ENCODE results near the gene TMEM115.

TMEM115 gene, protein sequence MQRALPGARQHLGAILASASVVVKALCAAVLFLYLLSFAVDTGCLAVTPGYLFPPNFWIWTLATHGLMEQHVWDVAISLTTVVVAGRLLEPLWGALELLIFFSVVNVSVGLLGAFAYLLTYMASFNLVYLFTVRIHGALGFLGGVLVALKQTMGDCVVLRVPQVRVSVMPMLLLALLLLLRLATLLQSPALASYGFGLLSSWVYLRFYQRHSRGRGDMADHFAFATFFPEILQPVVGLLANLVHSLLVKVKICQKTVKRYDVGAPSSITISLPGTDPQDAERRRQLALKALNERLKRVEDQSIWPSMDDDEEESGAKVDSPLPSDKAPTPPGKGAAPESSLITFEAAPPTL

DNA sequence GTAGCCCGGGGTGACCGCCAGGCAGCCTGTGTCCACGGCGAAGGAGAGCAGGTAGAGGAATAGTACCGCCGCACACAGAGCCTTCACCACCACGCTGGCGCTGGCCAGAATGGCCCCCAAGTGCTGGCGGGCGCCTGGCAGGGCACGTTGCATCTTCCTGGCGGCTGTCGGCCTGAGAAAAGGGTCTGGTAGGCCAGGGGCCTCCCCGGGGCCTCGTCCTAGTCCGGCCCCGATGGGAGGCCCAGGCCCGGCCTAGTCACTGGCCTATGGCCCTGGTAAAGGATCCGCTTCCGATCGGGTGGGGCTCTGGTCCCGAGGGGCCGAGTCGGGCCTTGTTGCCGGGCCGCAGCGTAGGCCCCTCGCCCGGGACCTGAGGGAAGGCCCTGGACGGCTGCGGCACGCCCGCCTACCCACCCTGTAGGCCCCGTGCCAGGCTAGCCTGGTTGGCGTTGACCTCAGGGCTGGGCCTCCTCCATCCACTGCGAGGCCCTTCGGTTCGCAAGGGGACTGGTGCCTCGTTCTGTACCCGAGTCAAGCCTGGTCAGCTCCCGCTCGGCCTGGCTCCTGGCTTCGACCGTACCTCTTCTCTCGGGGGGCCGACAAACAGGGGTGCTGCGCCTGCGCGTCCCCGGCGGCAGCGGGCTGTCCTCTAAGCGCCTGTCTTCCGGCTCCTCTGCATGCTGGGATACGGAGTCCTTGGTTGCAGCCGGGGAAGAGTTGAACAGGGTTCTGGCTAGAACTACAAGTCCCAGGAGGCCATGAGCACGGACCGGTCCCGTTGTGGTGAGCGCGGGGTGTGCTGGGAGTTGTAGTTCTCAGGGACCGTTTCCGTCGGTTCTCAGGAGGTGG is at the start of gene TMEM115:
TMEM115 (minus strand) TSS at position 611 of the 849 bp plus-strand sequence; CDS start at position 153, 458 bp downstream.
- peak; percentile 85 to 90 for DNase-seq (ENCODE audit: low read depth in 2 of 2)

DNA sequence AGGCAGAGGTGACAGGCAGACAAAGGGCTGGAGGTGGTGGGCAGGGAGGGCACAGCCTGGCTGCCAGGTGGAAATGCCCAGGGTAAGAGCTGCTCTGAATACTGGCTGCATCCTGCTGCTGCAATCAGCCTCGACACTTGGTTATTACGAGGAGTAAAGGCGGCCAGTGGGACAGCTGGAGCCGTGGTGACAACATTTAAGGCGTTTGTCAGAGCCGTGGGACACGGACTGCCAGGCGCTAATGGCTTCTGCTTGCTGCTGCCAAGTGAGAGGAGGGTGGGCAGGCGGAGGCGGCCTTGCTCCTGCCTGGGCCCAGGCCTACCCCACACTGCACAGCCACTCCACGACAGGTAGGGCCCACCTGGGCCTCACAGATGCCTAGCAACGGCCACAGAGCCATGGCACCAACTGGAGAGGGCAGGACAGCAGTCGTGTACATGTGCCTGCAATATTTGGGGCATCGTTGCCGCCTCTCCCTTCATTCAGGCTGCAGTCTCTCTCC is 49.2 kb upstream of the TMEM115 start:
- DNase-seq (ENCODE audit: low read depth in 2 of 2), result no peak

DNA sequence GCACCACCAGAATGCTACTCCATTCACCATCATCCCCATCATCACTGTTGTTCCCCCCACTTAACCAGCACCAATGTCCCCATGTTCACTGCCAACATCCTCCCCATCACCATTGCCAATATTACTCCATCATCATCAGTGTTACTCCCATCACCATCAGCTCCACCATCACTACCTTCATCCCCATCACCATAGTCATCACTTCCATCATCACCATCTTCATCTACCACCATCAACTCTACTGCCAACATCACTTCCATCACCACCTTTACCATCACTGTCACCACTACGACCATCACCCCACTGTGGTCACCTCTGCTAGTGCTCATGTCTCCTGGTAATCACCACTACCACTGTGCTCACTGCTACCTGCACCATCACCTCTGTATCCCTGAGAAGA is 47.2 kb upstream of the TMEM115 start:
- no peak for DNase-seq (ENCODE audit: low read depth in 2 of 2)

DNA sequence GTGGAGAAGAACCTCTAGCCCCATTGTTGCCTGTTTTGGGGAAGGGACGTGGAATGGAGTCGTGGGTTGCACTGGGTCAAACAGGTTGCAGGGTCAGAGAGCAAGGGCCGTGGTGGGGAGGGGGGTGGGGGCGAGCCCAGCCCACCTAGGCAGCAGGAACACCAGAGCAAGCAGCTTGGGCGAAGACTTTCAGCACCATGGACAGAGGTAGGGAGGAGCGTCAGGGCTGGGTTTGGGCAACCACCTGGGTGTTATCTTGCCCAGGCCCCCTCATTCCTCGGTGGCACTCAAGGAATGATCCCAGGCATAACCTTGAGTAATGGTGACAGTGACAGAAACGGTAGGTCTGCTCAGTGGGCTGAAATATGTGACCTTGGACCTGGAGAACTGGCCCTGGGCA is 45.9 kb upstream of the TMEM115 start:
- peak in 1 of 2 donors; percentile 10 for DNase-seq (ENCODE audit: low read depth in 2 of 2)

DNA sequence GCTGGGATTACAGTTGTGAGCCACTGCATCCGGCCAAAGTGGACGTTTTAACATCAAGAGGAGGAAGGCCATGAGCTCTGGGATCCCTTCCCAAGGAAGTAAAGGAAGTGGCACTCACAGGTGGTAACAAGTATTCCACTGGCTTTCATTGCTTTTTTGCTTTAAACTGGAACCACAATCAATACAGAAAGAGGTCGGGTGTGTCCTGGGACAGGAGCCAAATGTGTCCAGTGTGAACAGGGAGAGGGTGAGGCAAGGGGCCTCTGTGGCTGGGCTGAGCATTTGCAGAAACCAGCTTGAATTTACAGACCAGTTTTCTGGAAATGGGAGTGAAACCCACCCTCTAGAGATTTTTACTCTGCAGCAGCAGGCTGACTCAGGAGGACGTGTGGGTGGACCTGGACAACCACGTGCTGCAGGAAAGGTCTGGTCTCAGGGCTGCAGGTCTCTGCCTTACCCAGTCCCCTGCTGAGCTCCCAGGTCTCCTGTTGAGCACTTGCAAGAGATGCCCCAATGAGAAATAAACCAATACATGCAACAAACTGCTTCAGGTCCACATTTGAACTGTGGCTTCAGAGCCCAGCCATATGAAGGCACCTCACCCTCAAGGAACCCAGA is 42.8 kb upstream of the TMEM115 start:
- no peak for DNase-seq (ENCODE audit: low read depth in 2 of 2)

DNA sequence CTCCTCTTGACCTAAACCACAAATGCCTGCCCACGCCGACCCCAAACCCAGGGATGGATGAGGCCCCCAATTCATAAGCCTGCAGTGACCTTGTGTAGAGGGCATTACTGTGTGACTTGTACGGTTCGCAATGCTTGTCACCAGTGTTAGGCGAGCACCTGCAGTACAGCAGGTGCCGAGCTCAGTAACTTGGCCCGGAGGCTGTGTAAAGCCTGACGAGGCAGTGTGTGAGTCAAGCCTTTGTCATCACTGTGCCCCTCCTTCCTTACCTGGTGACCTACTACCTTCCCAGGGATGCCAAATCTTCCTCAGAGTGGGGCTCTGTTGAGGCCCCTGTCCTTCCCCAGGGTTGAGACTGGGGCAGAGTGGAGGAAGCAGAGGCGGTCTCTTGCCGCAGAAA is 37.2 kb upstream of the TMEM115 start:
- no peak for DNase-seq (ENCODE audit: low read depth in 2 of 2)

- no peak for DNase-seq (ENCODE audit: low read depth in 2 of 2)
These were observed 35.9 kb upstream of the TMEM115 start for GRCh38 chr3:50395070-50395860.

DNA sequence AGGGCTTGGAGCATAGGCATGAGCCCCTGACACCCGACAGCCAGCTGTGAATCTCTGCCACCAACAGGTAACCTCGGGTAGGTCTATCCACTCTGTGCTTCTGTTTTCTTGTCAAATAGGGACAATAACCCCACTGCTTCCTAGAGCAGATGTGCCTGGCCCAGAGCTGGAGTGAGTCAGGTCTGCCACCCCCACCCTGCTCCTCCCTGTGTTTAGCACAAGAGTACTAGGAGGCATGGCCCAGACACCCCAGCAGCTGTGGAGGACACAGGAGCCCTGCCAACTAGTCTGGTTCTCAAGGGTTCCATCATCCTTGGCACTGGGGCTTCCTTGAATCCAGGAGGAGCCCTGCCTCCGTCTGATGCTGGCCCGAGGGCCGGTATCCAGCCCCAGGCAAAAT is 33.7 kb upstream of the TMEM115 start:
- DNase-seq (ENCODE audit: low read depth in 2 of 2), result no peak

DNA sequence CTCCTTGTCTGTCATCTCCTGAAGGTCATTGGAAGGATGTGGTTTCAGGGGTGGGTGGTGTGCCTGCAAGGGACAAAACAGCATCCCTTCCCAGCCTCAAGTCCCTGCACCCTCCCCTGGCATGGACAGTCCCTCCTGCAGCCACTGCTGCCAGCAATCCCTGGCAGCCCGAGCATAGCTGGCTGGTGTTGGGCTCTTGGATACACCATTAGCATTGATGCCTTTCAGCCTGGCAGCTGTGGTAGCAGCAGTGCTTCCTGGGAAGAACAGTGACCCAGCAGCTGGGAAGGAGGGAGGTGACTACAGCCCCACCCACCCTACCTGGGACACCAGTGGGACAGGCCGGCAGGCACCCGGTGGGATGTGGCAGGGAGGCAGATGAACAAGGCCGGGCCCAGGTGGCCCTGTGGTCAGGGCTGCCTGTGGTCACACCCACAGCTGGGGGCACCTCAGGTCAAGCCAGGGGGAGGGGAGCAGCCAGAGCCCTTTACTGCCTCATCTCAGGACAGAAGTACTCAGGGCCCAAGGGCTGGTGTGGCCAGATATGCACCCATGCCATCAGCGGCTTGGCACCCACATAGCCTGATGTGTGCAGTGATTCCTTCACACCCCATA is 32.9 kb upstream of the TMEM115 start:
- no peak for DNase-seq (ENCODE audit: low read depth in 2 of 2)

DNA sequence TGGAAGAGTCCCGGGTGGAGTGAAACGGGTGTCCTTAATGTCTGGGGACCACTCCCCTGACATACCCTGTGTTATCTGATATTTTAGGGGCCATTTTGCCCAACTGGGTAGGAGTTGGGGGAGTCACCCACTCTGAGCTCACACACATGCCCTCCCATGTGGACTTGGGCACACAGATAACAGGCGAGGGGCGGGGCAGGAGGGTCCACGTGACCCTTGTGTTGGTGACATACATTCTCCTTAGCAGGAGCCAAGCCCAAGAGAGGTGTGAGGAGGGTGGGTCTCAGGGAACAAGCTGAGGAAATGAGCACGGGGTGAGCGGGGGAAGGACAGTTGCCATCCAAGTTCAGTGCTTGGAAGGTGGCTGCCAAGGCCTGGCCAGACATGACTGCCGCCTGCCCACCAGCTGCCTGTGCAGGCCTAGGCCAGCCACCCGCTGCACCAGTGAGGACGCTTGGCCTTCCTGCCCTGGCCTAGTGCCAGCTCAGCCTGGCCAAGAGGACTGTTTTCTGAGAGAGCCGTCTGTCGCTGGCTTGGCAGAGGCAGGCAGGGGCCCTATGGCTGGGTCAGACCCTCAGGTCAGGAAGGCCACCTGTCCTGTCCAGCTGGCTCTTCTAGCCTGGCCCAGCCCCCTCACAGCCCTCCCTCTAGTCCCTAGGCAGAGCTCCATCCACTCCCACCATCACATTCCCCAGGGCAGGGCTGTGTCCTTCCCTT is 31.3 kb upstream of the TMEM115 start:
- DNase-seq (ENCODE audit: low read depth in 2 of 2), result no peak

- no peak for DNase-seq (ENCODE audit: low read depth in 2 of 2)
These were observed 30.1 kb upstream of the TMEM115 start for GRCh38 chr3:50389414-50389767.

GRCh38 chr3:50388720-50389413 is 29.5 kb upstream of the TMEM115 start:
- no peak for DNase-seq (ENCODE audit: low read depth in 2 of 2)

GRCh38 chr3:50388016-50388719 is 28.8 kb upstream of the TMEM115 start:
- no peak for DNase-seq (ENCODE audit: low read depth in 2 of 2)

DNA sequence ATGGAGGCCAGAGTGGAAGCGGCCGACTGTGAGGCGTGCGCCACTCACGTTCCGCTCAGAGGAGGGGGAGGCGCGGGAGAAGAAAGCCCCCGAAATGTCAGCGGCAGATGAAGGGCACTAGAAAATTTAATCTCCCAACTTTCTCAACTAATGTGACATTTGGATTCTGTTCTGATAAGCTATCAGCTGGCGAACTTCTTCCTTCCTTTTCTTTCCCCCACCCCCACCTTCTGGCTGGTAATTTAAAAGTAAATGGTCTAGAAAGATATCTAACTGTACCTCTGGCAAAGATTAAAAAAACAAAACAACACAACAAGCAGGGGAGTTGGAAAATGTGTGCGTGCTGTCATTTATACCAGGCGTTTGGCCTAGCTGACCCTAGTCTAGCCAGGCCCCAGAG is 26.4 kb upstream of the TMEM115 start:
- no peak for DNase-seq (ENCODE audit: low read depth in 2 of 2)

DNA sequence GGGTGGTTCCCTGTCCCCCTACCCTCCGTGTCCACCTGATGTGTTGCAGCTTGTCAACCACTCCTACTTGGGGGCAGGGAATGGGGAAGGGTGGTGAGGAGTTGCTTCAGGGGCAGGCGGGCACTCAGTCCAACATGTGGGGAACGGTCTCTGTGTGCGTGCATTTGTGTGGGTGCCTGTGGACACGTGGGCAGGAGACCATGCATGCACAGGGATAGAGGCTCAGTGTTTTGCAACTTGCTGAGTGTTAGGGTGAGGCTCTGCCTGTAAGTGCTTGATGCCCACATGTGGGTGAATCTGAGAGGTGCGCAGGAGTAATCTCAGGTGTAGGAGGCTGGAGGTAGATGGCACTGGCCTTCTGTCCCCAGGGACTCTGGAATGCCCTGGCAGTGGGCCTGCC is 24.4 kb upstream of the TMEM115 start:
- no peak for DNase-seq (ENCODE audit: low read depth in 2 of 2)

GRCh38 chr3:50382722-50383121 is 23.4 kb upstream of the TMEM115 start:
- DNase-seq (ENCODE audit: low read depth in 2 of 2), result no peak

GRCh38 chr3:50381383-50381782 is 22.1 kb upstream of the TMEM115 start:
- no peak for DNase-seq (ENCODE audit: low read depth in 2 of 2)

DNA sequence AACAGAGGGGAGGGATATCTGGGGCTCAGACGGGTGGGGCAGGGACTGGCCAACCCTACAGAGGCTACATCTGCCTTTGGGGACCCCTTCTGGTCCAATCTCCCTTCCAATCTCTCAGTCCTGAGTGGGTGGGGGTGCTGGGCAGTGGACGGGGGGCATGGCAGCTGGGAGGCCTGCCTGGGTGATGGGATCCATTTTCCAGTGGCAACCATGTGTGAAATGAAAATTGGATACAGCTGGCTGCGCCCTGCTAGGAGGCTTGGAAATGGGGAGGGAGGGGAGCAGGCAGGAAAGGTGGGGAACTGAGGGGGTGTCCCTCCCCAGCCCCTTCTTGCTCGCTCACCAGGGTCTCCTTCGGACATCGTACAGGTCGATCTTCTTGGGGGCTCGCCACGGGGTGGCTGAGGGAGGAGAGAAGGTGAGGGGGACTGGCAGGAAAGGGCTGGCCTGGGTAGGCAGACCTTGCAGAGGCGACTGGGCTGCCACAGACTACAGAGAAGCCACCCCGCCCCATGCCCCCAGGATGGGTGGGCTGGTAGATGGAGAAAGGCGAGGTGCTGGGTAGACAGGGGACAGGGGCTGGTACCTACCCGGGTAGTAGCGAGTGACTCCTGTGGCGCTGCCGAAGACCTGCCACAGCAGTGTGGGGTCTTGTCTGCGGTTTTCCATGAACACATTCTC is 21.2 kb upstream of the TMEM115 start:
- DNase-seq (ENCODE audit: low read depth in 2 of 2), result no peak

GRCh38 chr3:50378757-50379156 is 19.4 kb upstream of the TMEM115 start:
- DNase-seq (ENCODE audit: low read depth in 2 of 2), result no peak
